ENCODE data around the gene SFN. TPM values are rescaled to one million over a fixed set of nuclear protein-coding genes. Genes with fewer than 3 reads are reported as not detected.
"Not testable (repeated sequence)": the region's sequence is repeated elsewhere in the genome, so short reads cannot be mapped to it uniquely, and the experiment has no call there.

SFN gene
- total and polyA plus RNA-seq, 8 donors, result 0.49 to 192 (median 0.73) TPM

DNA sequence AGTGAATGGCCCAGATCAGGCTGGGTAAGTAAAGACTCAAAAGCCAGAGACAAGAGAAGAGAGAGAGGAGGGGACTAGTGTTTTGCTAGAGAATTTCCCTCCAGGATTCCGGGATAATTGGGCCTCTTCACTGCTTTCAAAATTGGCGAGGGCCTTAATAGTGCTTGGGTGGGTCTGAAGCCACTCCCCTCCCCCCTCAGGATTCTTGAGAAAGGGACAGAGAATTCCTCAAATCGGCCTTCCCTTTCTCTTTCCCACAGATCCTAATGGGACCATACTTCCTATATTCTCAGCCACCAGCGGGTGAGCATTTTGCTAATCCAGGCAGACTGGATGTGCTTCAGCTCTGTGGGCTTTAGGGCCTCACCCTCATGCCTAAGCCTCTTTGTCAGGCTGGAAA, 11.9 kb downstream of the SFN start:
- ATAC-seq, result no peak
- TF ChIP-seq, protein P1, sequence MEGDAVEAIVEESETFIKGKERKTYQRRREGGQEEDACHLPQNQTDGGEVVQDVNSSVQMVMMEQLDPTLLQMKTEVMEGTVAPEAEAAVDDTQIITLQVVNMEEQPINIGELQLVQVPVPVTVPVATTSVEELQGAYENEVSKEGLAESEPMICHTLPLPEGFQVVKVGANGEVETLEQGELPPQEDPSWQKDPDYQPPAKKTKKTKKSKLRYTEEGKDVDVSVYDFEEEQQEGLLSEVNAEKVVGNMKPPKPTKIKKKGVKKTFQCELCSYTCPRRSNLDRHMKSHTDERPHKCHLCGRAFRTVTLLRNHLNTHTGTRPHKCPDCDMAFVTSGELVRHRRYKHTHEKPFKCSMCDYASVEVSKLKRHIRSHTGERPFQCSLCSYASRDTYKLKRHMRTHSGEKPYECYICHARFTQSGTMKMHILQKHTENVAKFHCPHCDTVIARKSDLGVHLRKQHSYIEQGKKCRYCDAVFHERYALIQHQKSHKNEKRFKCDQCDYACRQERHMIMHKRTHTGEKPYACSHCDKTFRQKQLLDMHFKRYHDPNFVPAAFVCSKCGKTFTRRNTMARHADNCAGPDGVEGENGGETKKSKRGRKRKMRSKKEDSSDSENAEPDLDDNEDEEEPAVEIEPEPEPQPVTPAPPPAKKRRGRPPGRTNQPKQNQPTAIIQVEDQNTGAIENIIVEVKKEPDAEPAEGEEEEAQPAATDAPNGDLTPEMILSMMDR (IDR thresholded peaks at IDR 0.05), result no peak
- no peaks in the 10 kb centered on the region for H3K9me3 ChIP-seq

DNA sequence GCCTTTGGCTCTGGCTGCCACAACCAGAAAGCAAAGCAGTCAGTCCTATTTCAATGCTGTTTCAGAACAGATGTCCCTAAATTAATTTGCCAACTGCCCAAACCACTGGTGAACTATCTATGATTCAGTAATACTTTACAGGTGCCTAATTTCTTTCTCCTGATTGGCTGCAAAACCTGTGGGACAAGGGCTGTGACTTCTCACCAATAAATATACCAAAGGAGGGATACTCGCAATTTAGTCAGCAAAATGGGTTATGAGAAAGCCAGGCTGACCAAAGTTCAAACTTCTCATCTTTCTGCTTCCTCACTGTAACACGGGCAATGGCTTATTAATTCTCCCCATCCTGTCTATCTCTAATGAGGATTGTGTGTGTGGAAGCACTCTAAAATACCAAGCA, 14.4 kb downstream of the SFN start:
- no peaks in the 10 kb centered on the region for H3K27me3 ChIP-seq
- no peaks in the 10 kb centered on the region for H3K9me3 ChIP-seq
- H3K4me1 ChIP-seq, result peaks cover 0 to 3% of the 10 kb centered on the region in 2 donors
- intact Hi-C loops (cut with DNase I), result no loop called here
- H3K4me3 ChIP-seq, result no peak overlapping the region
- H3K36me3 ChIP-seq, result peaks cover 0 to 70% of the 10 kb centered on the region in 2 donors
- TF ChIP-seq, protein P1 (IDR thresholded peaks at IDR 0.05), result no peak
- H3K27ac ChIP-seq, result no peak overlapping the region
- ATAC-seq (no peak), DNase-seq (no peak)

More for the DNA sequence above, 11.9 kb downstream of the SFN start:
- peaks cover 0 to 3% of the 10 kb centered on the region in 2 donors for H3K4me1 ChIP-seq
- peaks cover 0 to 46% of the 10 kb centered on the region in 2 donors for H3K36me3 ChIP-seq
- H3K27ac ChIP-seq, result no peak overlapping the region
- H3K27me3 ChIP-seq, result no peaks in the 10 kb centered on the region
- DNase-seq, result no peak
- no peak overlapping the region for H3K4me3 ChIP-seq
- intact Hi-C loops (cut with DNase I), result no loop called here

DNA sequence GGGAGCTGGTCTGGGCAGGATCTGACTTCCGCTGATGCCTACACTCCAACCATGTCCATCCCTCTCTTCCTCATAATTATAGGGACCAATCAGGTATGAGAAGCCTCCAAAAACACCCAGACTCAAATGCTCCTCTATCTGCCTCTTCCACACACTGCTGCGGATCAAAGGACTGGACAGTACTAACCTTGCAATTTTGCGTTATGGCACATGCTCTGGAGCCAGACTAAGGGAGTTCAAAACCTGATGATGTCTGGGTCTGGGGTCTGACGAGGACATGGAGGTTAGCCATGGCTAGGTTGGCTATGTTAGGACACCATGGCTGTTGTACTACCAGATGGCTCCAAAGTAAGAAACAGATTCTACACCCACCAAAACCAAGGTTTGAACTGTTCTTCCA, 16.8 kb downstream of the SFN start:
- no peak overlapping the region for H3K27ac ChIP-seq
- no peak for DNase-seq
- H3K27me3 ChIP-seq, result no peaks in the 10 kb centered on the region
- peaks cover 0 to 88% of the 10 kb centered on the region in 2 donors for H3K36me3 ChIP-seq
- ATAC-seq, result no peak
- intact Hi-C loops (cut with DNase I), result loop anchor here in 1 of 2 donors (10.0 kb wide), 1 partner anchor 275 kb away; no protein-coding TSS in a partner anchor
- no peaks in the 10 kb centered on the region for H3K9me3 ChIP-seq
- TF ChIP-seq, protein P1 (IDR thresholded peaks at IDR 0.05), result no peak
- peaks cover 0 to 3% of the 10 kb centered on the region in 2 donors for H3K4me1 ChIP-seq
- H3K4me3 ChIP-seq, result no peak overlapping the region

DNA sequence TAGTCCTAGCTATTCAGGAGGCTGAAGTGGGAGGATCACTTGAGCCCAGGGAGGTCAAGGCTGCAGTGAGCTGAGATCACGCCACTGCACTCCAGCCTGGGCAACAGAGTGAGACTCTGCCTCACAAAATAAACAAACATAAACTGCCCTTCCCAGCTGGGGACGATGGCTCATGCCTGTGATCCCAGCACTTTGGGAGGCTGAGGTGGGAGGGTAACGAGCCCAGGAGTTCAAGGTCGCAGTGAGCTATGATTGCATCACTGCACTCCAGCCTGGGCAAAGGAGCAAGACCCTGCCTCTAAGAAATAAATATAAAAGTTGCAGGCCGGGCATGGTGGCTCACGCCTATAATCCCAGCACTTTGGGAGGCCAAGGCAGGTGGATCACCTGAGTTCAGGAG, 18.7 kb downstream of the SFN start:
- H3K4me3 ChIP-seq, H3K9me3 ChIP-seq, DNase-seq, H3K27me3 ChIP-seq, H3K27ac ChIP-seq, ATAC-seq, H3K4me1 ChIP-seq: not testable (repeated sequence)
- intact Hi-C loops (cut with DNase I), result loop anchor here in 1 of 2 donors (10.0 kb wide), 1 partner anchor 277 kb away; no protein-coding TSS in a partner anchor
- peaks cover 0 to 97% of the 10 kb centered on the region in 2 donors for H3K36me3 ChIP-seq

DNA sequence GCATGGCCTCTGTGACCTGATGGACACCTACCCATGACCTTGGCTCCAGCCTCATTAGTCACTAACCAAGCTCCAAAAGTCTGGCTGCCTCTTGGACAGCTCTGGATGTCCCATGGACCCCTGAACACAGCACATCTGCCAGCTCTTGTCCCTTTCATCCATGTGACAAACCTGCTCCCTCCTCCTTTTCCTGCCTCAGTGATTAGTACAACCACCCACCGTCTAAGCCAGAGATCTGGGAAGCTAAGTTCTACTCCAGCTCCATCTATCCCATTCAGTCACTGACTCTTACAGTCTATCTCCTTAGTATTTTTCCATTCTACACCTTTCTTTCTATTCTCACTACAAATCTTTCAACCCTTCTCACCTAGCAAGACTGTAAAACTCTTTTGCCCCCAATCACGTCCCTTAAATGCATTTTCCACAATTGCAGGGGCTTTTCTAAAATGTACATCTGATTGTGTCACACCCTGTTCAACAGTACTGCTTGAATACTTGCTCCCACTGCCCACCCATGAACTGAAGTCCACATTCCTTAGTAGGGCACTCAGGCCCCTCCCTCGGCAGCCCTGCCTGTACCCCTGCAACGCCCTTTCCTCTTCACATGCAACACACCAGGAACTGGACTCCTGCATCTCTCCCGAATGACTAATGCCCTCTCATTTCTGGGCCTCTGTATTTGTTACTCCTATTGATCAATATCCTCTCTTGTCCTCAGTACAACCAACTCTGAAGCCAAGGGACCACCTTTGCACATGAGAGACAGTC, 19.9 kb downstream of the SFN start:
- Histone ChIP-seq H3K27me3 (no peaks in the 10 kb centered on the region), H3K4me1 (no peaks in the 10 kb centered on the region), H3K4me3 (no peak overlapping the region), H3K9me3 (no peaks in the 10 kb centered on the region), H3K36me3 (peaks cover 0 to 99% of the 10 kb centered on the region in 2 donors), H3K27ac (no peak overlapping the region)
- no peak for DNase-seq
- ATAC-seq, result no peak
- TF ChIP-seq, protein P1 (IDR thresholded peaks at IDR 0.05), result no peak
- intact Hi-C loops (cut with DNase I), result loop anchor here in 1 of 2 donors (10.0 kb wide), 1 partner anchor 278 kb away; no protein-coding TSS in a partner anchor

Data from left lung (tissue), 10 donors.